ENCODE results near the gene RNGTT. TPM values are rescaled to one million over a fixed set of nuclear protein-coding genes. Genes with fewer than 3 reads are reported as not detected.

RNGTT gene
- total RNA-seq, 1 donor from 2014 or later, result 23.3 TPM

DNA sequence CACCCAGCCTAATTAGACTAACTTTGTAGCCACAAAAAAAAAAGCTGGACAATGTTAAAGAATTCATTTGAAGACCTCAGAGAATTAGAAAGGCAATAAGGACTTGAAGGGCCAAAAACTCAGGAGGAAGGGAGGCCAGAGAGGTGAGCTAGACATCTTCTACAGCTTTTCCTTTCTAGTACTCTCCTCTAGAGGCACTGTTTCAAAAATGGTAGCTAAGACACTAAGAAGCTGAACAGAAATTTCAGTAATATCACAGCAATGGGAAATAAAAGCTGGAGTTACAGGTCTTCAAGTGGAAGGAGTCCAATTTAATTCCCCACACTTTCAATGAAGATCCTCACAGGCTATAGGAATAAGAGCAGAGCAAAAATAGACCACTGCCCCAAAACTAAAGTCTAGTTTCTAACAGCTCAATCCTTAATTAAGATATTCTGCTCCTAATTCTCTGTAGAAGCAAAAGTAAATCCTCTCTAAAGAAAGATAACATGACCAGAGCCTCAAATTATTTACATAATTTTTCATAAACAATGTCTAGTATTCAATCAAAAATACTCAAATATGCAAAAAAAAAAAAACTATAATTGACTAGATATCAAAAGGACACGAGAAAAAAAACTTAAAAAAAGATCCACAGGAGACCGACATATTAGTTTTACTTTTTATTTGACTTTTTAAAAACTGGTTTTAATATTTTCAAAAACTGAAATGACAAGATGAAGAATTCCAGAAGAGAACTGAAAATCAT, 63.7 kb downstream of the RNGTT start:
- no peaks in the 10 kb centered on the region for H3K27me3 Mint-ChIP-seq (ENCODE audit: low read depth)
- TF ChIP-seq, protein P1, sequence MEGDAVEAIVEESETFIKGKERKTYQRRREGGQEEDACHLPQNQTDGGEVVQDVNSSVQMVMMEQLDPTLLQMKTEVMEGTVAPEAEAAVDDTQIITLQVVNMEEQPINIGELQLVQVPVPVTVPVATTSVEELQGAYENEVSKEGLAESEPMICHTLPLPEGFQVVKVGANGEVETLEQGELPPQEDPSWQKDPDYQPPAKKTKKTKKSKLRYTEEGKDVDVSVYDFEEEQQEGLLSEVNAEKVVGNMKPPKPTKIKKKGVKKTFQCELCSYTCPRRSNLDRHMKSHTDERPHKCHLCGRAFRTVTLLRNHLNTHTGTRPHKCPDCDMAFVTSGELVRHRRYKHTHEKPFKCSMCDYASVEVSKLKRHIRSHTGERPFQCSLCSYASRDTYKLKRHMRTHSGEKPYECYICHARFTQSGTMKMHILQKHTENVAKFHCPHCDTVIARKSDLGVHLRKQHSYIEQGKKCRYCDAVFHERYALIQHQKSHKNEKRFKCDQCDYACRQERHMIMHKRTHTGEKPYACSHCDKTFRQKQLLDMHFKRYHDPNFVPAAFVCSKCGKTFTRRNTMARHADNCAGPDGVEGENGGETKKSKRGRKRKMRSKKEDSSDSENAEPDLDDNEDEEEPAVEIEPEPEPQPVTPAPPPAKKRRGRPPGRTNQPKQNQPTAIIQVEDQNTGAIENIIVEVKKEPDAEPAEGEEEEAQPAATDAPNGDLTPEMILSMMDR (conservative IDR thresholded peaks at IDR 0.05), result peak; percentile 48
- no peak for DNase-seq (ENCODE audit: low read depth, low spot score)
- peaks cover 4% of the 10 kb centered on the region for H3K36me3 Mint-ChIP-seq (ENCODE audit: low read depth)
- H3K4me1 Mint-ChIP-seq, result no peaks in the 10 kb centered on the region
- H3K27ac Mint-ChIP-seq (ENCODE audit: unreplicated experiment), result no peak overlapping the region
- H3K9me3 Mint-ChIP-seq, result no peaks in the 10 kb centered on the region
- no peak overlapping the region for H3K4me3 Mint-ChIP-seq

DNA sequence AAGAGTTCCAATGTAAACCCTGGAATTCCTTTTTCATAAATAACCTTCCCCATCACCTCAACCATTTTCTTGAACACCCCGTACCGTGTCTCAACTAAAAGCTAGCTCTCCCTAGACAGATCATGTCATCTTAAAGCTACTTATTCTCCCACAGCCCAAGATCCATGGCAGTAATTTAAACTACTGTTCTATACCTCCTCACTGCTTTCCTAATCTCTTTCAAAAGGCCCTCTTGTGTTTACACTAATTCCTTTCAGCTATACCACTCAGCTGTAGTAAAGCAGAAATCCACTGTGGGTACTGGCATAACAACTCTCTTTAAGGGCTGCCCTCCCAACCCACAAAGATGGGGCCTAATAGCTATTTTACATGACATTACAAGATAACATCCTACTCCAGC, 67.5 kb downstream of the RNGTT start:
- H3K4me1 Mint-ChIP-seq, result no peaks in the 10 kb centered on the region
- no peaks in the 10 kb centered on the region for H3K9me3 Mint-ChIP-seq
- no peak overlapping the region for H3K4me3 Mint-ChIP-seq
- TF ChIP-seq, protein P1 (conservative IDR thresholded peaks at IDR 0.05), result no peak
- no peak for DNase-seq (ENCODE audit: low read depth, low spot score)
- H3K36me3 Mint-ChIP-seq (ENCODE audit: low read depth), result no peaks in the 10 kb centered on the region
- no peak overlapping the region for H3K27ac Mint-ChIP-seq (ENCODE audit: unreplicated experiment)
- H3K27me3 Mint-ChIP-seq (ENCODE audit: low read depth), result no peaks in the 10 kb centered on the region

DNA sequence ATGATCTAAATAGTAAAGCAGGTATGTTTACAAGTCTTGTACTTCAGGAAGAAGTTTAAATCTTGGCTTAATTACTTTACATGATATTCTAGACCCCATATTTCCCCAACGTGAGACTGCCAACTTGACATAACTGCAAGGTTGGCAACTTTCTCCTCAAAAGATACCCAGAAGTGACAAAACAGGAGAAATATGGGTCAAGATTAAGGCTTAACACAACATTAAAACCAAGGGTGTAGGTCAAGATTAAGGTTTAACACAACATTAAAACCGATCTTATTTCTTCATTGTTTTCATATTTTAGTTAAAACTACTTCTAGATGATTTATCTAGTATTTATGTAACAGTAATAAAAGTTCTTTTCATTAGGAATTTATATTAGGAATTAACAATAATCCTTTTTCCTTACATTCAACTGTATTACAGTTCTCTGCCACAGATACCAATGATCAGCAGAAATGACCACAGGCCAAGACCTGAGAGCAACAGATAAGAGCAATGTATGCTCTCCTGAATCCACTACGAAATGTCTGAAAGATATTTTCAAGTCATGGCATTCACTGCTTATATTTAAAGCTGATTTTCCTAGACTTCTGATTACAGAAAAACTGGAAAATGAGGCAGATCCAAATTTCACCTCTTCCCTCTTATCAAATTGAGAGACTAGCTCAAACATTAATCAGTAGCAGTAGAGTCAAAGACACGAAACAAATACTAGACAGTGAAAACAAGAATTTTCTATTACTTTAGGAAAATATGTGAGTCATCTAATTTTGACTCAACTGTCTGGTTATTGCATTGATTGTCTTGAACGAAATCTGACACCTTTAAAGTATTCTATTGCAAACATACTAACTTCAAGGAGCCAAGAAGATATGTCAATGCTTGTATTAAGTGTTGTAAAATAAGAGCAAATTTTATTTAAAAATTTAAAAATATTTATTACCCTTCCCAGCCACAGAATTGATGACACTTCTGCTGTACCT, 72.3 kb downstream of the RNGTT start:
- no peak for DNase-seq (ENCODE audit: low read depth, low spot score)
- Mint-ChIP-seq H3K4me3 (no peak overlapping the region), H3K36me3 (ENCODE audit: low read depth) (peaks cover 9% of the 10 kb centered on the region), H3K27me3 (ENCODE audit: low read depth) (no peaks in the 10 kb centered on the region), H3K27ac (ENCODE audit: unreplicated experiment) (no peak overlapping the region), H3K9me3 (no peaks in the 10 kb centered on the region), H3K4me1 (no peaks in the 10 kb centered on the region)
- TF ChIP-seq, protein P1 (conservative IDR thresholded peaks at IDR 0.05), result no peak

DNA sequence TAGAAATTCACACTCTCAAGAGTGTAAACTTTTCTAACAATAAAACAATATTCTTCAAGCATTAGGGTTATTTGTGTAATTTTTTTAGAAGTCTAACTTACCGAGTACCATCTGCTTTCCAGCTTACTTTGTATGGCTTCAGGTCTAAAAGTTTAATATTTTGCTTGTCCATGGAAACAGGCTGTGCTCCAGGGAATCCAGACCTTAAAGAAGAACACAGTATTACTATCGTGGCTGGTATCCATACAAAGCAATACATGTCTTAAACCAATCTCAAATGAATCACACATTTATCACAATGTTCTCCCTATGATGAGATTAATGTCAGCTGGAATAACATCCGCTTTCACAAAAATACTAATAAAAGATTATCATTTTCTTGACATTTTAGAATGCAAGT, 73.0 kb downstream of the RNGTT start:
- no peak for DNase-seq (ENCODE audit: low read depth, low spot score)
- H3K9me3 Mint-ChIP-seq, result peaks cover 3% of the 10 kb centered on the region
- no peak overlapping the region for H3K4me3 Mint-ChIP-seq
- no peaks in the 10 kb centered on the region for H3K27me3 Mint-ChIP-seq (ENCODE audit: low read depth)
- H3K27ac Mint-ChIP-seq (ENCODE audit: unreplicated experiment), result no peak overlapping the region
- peaks cover 16% of the 10 kb centered on the region for H3K36me3 Mint-ChIP-seq (ENCODE audit: low read depth)
- no peaks in the 10 kb centered on the region for H3K4me1 Mint-ChIP-seq
- TF ChIP-seq, protein P1 (conservative IDR thresholded peaks at IDR 0.05), result no peak

GRCh38 chr6:88884361-88884760, 79.1 kb downstream of the RNGTT start:
- DNase-seq (ENCODE audit: low read depth, low spot score), result no peak
- peaks cover 4% of the 10 kb centered on the region for H3K4me1 Mint-ChIP-seq
- H3K27me3 Mint-ChIP-seq (ENCODE audit: low read depth), result no peaks in the 10 kb centered on the region
- H3K4me3 Mint-ChIP-seq, result no peak overlapping the region
- H3K27ac Mint-ChIP-seq (ENCODE audit: unreplicated experiment), result peak overlapping the region; percentile 3
- TF ChIP-seq, protein P1 (conservative IDR thresholded peaks at IDR 0.05), result no peak
- H3K9me3 Mint-ChIP-seq, result peaks cover 9% of the 10 kb centered on the region
- peaks cover 29% of the 10 kb centered on the region for H3K36me3 Mint-ChIP-seq (ENCODE audit: low read depth)

Measured in neural crest cell (in vitro differentiated cells).